Right lobe of liver (tissue), 4 donors: ENCODE data around the gene PRRC1.

ENCODE experiments used
- CTCF ChIP-seq, 4 donors: fragments of 200-600 bp in 3 of 4; fragments of 450-650 bp in 1 of 4; IDR thresholded peaks; one replicate each; pipeline versions ENCODE4 v1.5.1 to v1.8.0; 2016 to 2022; ENCODE audit warnings: antibody characterized with exemption in 4 of 4, mild to moderate bottlenecking in 2 of 4
- POLR2A ChIP-seq: fragments of 450-650 bp; IDR thresholded peaks from one replicate; pipeline ENCODE4 v1.6.1; 2017; ENCODE audit warnings: antibody characterized with exemption, mild to moderate bottlenecking
- donor health status: DM: no; HTN: no; CAD: no.
- donor health status: DM: no; HTN: no; CAD: no.
- donor health status: DM: no; HTN: yes; CAD: no.

DNA sequence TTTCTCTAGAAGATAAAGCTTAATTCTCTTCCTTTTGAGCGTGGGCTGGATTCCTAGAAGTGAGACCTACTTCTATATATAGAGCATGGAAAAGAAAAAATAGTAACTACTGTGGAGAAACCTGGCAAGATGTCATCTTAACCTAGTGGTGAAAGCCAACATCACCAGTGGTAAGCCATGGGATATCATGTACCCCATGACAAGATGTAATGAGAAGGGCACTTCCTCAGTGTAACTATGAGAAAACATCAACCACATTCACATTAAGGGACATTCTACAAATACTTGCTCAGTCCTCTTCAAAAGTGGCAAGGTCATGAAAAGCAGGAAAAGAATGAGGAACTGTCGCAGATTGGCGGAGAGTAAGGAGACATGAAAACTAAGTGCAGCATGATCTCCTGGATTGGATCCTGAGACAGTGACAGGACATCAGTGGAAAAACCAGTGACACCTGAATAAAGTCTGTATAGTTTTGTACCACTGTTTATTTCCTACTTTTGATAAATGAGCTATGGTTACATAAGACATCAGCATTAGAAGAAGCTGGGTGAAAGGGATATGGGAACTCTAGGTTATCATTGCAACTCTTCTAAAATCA, 65.4 kb downstream of the PRRC1 start:
- TF ChIP-seq POLR2A (no peak), CTCF (IDR thresholded peaks at IDR 0.05) (no peak)
